CD1c-positive myeloid dendritic cell (primary cell): Measurements from ENCODE around the gene EML6.
"Not testable (repeated sequence)": the region's sequence is repeated elsewhere in the genome, so short reads cannot be mapped to it uniquely, and the experiment has no call there.

Experiments used
- DNase-seq: peaks from one replicate; pipeline ENCODE4 v3.0.0-alpha.2; 2016; ENCODE audit errors: extremely low spot score

EML6 gene

DNA sequence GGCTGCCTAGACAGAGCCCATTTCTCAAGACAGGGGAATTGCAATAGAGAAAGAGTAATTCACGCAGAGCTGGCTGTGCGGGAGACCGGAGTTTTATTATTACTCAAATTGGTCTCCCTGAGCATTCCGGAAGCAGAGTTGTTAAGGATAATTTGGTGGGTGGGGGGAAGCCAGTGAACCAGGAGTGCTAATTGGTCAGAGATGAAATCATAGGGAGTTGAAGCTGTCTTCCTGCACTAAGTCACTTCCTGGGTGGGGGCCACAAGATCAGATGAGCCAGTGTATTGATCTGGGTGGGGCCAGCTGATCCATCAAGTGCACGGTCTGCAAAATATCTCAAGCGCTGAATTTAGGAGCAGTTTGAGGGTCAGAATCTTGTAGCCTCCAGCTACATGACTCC, 242.0 kb downstream of the EML6 start:
- no peak for DNase-seq

DNA sequence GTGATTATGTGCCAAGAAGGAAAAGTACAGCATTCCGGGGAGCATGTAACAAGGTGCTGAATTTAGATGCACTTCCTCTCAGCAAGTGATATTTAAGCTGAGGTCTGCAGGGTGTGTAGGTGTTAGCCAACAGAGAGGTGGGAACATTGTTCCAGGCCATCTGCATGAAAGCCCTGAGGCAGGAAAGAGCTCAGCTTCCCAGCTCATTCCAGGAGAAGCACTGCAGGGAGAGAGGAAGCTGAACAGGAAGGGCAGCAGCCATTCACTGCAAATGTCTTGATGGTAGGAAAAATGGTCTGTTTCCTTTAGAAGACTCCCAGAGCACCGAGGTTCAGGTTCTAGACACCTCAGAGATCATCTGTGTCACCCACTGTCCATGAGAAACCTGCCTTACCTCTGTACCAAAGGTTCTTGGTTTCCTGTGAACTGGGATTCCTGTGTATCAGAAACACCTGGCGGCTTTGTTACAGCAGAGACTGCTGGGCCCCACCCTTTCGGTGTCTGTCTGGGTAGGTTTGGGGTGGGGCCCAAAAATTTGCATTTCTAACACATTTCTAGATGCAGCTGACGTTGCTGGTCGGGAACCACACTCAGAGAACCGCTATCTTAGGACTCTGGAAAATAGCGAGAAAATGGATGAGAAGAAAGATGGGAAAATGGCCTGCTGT, 242.8 kb downstream of the EML6 start:
- DNase-seq, result no peak

DNA sequence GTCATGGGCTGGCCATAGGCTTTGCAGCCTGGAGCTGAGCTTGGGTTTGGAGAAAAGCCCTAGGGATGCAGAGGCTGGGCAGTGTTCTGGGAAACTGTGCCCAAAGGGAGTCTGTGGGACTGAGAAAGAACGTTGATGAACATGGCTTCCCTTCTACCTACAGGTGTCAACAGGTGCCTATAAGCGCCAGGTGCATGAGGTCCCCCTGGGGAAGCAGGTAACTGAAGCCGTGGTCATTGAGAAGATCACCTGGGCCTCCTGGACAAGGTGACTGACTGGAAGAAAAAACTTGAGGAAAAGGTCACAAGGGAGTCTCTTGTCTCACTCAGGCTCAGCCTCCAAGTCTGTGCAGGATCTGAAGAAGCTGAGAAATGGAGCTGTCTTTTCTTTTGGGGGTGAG, 243.4 kb downstream of the EML6 start:
- no peak for DNase-seq

DNA sequence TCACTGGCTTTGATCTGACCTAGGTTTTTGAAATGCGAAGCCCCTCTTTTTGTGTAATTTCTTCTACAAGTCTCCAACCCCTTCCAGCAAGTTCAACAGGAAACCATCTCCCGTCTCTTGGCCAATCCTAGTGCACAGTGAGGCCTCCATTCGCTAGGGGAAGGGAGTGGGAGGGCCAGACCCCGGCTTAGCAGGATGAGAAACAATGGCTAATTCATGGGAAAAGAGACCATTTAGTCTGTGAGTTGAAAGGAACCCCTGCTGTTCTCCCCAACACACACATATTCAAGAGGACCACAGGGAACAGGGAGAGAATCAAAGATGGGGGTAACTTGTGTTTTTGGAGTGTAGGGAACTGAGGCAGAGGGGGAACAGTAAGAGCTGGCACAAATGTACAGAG, 243.8 kb downstream of the EML6 start:
- DNase-seq, result no peak

DNA sequence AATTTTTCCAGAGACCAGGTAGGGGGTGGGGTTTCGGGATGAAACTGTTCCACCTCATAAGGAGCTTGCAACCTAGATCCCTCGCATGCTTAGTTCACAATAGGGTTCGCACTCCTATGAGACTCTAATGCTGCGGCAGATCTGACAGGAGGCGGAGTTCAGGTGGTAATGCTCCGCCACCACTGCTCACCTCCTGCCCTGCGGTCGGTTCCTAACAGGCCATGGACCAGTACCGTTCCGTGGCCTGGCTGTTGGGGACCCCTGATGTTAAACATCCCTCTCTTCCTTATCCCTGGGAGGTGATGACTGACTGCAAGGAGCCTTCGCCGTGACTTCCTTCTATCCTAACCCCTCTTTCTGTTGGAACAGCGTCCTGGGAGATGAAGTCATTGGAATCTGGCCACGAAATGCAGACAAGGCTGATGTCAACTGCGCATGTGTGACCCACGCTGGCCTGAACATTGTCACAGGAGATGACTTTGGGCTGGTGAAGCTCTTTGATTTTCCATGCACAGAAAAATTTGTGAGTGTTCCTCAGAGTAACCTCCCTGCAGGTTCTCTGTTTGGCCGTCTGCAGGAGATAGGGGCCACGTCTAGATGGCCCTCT, 244.4 kb downstream of the EML6 start:
- DNase-seq, result no peak

DNA sequence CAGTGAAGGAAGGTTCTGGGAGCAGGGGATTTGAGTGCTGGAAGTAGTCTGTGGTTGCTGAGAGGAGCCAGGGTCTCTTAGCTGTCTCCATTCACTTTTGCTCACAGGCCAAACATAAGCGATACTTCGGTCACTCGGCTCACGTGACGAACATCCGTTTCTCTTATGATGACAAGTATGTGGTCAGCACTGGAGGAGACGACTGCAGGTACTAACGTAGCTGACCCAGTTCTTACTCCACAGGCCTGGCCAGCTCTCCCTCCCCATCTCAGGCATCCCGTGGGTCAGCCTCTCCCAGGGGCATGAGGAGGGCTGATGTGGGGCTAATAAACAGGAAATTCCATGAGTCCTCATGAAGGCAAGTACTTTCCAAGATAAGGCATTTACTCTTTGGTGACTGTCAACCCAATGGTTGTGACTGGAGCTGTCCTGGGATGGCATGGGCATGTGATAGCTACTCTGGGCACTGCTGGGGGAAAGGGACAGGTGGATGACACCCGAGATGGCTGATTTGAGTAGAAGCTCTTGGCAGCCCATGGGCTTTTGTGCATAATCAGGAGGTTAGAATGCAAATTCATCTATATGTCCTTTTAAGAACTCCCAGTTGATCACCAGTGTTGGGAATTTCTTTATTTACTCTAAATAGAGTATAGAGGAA, 245.2 kb downstream of the EML6 start:
- DNase-seq, result no peak

DNA sequence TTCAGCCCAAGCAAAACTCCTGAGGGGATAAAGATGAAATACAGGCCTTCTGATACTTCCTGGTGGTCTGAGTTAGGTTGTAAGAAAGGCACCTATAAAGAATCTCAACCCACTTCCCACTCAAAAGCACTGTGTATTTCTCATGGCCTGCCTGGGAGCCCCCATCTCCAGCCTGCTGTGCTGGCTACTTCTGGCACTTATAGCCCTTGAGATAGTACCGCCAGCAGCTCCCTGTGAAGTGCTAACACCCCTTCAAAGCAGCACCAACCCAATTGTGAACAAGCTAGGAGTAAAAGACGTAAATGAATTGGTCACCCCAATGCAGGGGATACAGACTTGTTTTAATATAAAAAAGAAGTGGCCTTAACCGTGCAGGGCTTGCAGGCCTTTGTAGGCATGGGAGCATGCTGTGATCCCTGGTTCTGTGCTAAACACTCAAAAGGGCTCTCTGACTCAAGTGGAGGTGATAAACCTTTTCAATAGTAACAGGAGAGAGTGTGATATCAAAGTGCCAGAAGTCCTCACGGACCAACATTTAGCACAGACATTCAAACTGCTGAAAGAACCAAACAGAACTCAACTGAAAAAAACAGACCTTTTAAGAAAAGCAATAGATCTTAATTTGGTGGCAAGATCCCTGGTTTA, 246.0 kb downstream of the EML6 start:
- DNase-seq, result no peak

DNA sequence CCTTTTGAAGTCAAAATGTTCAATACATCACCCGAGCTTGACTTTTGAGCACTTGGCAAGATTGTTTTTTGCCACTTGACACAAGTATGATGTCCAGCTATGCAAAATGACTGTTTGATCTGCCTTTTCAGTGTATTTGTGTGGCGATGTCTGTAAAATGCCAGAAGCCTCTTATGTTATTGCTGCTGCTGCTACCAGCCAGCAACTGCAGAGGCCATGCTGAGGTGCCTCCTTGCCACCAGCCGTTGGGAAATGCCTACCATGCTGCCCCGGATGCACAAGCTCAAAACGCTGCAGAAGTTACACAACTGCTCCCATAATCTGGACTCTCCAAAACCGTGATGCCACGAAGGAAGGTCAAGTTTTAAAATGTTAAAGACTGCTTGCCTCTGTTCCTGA, 246.5 kb downstream of the EML6 start:
- no peak for DNase-seq

DNA sequence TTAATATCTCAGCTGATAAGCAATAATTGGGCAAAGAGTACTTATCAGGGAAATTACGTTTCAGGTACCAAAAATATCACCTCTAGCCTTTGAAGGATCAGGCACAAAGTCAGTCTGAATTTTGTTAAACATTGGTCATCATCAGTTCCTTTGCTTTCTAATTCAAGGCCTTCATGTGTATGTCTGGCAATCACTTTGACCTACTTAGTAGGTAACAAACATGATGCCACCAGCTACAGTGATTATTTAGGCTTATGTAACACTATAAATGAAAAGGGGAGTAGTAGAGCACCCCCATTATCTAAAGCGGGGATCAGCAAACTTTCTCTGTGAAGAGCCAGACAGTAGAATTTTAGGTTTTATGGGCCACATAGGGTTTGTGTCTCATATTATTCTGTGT, 251.7 kb downstream of the EML6 start:
- no peak for DNase-seq

DNA sequence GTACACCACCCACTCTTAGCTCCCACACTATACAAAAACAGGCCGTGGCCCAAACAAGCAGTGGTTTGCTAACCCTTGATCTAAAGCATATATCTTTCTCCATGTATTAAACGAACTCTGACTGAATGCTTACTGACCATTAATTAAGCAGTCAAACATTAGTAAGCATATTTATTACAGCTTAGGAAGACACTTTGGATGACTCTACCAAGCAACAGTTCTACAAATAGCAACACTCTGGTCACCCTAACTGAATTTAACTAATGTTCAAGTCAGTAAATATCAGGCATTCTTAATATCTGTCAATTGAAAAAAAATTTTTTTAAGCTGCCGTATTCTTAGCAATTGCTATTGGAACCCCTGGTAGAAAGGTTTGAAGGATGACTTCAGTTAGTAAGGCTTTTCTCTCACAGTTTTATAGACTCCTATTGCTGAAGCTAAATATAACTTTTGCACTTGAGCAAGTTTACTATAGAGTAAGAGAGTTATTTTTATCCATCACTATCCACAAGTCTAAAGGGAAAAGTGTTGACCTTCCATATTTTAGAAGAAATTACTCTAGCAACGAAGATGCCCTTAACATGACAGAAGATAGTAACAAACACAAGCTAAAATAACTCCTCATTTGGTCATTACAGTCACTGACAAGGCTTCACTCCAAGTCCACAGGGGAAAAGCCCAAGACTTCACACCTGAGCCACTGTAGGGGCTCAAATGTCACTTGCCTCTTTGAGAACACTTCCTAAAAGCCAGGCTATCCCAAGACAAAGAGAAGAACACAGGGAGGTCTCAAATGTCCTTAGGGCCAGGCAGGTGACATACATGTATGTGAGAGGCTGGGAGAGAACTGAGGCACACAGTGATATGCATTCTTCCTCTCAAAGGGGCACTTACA, 252.4 kb downstream of the EML6 start:
- no peak for DNase-seq

DNA sequence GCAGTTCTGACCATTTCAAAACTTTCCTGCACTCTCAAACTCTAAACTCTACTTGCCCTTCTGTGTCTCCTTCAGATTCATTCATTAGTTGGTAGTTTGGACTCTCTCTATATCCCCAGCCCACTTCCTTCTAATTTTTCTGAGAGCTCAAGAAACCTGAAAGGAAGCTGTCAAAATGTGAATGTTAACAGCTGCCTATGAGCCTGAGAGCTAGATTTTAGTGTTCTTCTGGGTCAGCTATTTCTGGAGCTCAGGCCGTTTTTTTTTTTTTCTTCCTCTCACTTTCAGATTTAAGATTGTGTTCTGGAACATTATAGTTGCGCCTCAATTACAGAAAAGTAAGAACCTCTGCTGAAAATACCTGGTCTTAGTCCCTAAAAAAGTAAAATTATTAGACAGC, 253.7 kb downstream of the EML6 start:
- no peak for DNase-seq

DNA sequence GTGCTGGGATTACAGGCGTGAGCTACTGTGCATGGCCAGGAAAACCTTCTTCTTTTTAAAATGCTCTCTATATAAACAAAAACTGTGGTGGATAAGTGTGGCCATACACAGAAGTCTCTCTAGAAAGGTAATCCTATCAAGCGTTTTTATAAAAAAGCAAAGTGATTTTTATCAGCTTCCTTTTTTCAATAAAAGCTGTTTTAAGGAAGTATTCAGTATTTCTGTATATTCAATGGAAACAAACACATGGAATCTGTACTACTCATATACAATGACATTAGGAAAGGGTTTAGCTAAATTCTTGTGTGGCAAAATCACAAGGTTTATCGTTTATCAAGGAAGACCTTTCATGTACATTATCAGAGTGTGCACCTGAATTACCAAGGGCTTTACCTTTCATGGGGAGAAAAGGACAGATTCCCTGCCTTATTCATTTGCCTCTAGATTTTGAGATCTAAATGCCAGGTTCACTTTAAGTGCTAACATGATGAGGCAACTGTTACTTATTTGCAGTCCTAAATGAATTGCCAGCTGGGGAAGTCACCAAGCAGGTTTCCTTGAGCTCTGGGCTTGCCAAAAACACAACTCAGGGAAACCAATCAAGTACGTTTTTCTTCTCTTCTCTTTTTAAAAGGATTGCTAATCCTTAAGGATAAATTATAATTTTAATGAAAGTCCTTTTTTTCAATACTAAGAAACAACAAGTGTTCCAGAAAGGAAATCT, 256.0 kb downstream of the EML6 start:
- peak; percentile 40 for DNase-seq

DNA sequence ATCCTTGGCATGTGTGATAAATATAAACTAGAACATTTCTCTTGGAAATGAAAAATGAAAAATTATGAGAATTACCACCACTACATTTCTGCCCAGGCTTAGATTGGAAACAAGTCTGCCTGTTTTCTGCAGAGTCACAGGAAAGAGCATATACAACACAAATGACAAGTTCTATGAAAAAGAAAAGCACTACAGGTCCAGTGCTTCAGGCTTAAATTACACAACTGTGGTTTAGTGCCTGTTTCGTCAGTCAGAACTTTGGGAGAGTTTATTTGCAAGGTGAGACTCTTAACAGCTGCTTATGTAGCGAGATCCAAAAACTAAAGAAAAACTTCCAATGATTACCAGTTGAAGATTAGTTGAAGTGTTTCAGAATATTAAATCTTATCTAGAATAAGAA, 257.9 kb downstream of the EML6 start:
- no peak for DNase-seq

DNA sequence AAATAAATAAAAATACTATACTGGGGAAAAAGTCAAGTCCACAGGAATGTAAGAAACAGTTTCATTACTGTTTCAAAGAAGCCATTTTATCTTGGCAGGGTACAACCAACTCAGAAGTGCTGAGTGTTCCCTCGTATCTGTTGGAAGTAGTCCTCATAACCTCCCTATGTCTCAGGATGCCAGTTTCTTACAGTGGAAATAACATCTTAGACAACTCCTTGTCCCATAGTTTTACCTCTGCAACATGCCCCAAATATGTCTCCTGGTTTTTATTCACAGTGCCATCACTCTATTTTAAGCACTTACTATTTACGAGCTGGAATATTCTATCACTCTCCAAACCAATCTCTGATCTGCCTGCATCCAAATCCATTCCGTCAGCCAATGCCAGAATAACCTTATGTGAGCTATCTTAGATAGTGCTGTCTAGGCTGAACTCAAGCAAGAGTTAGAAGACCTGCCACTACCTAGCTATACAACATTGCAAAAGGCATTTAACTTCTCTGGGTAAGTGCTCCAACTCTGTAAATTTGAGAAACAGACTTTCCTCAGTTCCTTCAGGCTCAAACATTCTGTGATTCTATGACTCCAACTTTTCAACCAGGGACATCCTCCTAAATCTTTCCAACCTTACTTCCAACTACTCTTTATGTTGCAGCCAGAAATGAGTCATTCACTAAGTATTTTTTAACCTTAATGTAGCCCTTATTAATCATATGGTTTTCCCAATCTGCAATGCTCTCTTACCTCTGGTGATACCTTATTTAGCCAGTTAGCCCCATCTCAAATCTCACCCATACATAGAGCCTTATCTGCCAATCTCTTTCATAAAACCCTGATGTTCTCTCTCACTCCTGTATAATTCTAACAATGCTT, 260.1 kb downstream of the EML6 start:
- no peak for DNase-seq

DNA sequence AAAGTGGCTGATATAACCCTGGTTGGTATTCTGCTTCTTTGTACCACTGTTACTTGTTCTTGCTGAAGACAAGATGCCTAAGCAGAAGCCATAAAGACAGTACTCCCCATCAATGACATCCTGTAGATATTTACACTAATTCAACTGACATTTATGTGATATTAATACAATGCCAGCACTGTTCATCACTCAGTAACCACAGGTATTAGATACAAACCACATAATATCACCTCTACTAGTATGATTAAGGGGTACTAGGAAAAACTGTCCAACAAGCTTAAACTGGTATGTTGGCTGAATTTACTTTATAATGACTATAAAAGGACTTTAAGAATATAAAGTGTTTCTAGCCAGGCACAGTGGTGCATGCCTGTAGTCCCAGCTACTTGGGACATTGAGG, 261.0 kb downstream of the EML6 start:
- no peak for DNase-seq

DNA sequence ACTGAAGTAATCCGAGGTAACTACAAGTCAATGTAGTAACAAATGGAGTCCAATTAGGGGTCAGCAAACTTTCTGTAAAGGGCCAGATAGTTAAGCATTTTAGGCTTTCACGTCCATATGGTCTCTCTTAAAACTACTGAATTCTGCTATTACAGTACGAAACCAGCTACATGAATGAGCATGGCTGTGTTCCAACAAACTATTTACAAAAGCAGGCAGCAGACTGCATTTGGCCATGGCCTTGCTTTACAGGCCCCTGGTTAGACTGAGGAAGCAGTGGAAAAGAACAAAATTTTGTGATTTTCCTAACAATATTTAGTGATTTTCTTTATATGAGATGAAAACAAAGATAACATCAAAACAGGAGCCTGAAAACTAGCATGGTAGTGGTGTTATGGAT, 262.8 kb downstream of the EML6 start:
- no peak for DNase-seq

DNA sequence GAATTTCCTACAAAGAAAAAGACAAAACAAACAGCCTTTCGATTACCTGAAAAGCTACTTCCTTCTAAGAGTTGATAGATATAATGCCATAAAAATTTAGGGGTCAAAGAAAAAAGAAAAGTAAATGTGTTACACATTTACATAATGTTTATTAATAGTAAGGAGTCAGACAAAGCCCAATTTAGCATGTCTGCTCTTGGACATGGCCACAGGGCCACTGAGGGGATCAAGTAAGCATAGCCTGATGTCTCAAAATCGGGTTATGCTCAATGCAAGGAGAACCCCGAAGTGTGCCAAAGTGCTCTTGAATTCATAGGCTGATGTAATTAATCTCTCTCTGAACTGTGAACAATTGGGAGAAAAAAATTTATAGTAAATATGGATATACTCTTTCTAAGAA, 265.1 kb downstream of the EML6 start:
- no peak for DNase-seq

DNA sequence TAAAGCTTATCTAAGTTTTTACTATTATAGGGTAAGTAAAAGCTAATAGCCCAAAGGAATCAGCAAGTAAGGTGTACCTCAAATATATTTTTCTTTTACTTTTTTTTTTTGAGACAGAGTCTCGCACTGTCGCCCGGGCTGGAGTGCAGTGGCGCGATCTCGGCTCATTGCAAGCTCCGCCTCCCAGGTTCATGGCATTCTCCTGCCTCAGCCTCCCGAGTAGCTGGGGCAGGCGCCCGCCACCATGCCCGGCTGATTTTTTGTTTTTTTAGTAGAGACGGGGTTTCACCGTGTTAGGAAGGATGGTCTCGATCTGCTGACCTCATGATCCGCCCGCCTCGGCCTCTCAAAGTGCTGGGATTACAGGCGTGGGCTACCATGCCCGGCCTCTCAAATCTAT, 267.2 kb downstream of the EML6 start:
- not testable (repeated sequence) for DNase-seq

DNA sequence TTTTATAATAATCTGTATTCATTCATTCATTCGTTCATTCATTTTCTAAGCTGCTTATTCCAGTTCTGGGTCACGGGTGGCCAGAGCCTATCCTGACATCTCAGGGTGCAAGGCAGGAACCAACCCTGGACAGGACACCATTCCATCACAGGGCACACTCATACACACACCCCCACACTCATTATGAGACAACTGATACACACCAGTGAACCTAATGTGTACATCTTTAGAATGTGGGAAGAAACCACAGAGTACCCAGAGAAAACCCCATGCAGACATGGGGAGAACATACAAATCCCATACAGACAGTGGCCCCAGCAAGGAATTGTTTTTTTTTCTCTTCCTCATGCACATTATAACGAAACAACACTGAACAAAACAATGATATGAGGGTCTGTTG, 272.1 kb downstream of the EML6 start:
- DNase-seq, result no peak

DNA sequence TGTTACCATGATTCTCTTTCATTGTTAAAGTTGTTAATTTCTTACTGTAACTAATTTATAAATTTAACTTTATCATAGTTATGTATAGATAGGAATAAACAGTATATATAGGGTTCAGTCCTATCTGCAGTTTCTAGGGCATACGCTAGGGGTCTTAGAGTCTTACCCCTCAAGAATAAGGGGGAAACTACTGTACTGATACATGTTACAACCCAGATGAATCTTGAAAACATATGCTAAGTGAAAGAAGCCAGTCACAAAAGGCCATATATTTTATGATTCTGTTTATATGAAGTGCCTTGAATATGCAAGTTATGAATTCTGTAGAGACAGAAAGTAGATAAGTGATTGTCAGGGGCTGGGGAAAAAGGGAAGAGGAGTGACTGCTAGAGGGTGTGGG, 274.4 kb downstream of the EML6 start:
- no peak for DNase-seq
